HepG2 (cell line): ENCODE results near the gene NARS2.

Experiments
- CTCF ChIP-seq: sonication (generic); formaldehyde crosslinking; IDR thresholded peaks from 2 replicates; pipeline ENCODE4 v1.5.0; 2020; ENCODE audit warnings: mild to moderate bottlenecking, missing genetic modification reagents, moderate library complexity
- HNRNPH1 ChIP-seq: fragments of 200-400 bp; formaldehyde crosslinking; optimal IDR thresholded peaks from 2 replicates; pipeline ENCODE3; 2017; ENCODE audit warnings: mild to moderate bottlenecking, low read depth, low read length
- MEF2D ChIP-seq: sonication (generic); formaldehyde crosslinking; IDR thresholded peaks from 2 replicates; pipeline ENCODE4 v1.5.1; 2020; ENCODE audit warnings: mild to moderate bottlenecking, missing genetic modification reagents
- SRF ChIP-seq: IDR thresholded peaks from 2 replicates; pipeline ENCODE4 v1.6.1; 2011; ENCODE audit warnings: mild to moderate bottlenecking, low read depth, low read length, moderate library complexity
- TAF1 ChIP-seq: sonication (generic); formaldehyde crosslinking; IDR thresholded peaks from 2 replicates; pipeline ENCODE4 v1.4.0; 2020; ENCODE audit warnings: missing genetic modification reagents

- TF ChIP-seq SRF (no peak), CTCF (CRISPR knock-in tag) (no peak), TAF1 (CRISPR knock-in tag) (no peak), MEF2D (CRISPR knock-in tag) (no peak), HNRNPH1 (no peak)
These were observed 124.8 kb downstream of the NARS2 start for GRCh38 chr11:78449866-78450265.
